HG03139 (cell line): Measurements from ENCODE around the gene HGFAC.
A peak's percentile ranks its signal among the peaks of the same experiment; 100 is the strongest.
"Not testable (repeated sequence)": the region's sequence is repeated elsewhere in the genome, so short reads cannot be mapped to it uniquely, and the experiment has no call there.

Experiments used
- ATAC-seq: cut with Tn5 transposase; IDR thresholded peaks from one replicate; pipeline ENCODE4 v1.9.1; 2021; ENCODE audit not compliant: unreplicated experiment

Gene HGFAC

GRCh38 chr4:3440011-3440410 lies 1.8 kb upstream of the HGFAC start:
- no peak for ATAC-seq

- ATAC-seq: no peak
Measured at GRCh38 chr4:3440979-3441500, 728 bp upstream of the HGFAC start.

- ATAC-seq: no peak
Measured at GRCh38 chr4:3442460-3442958, 741 bp downstream of the HGFAC start.

- ATAC-seq: peak; percentile 50
Measured at GRCh38 chr4:3442959-3443749, 1.4 kb downstream of the HGFAC start.

GRCh38 chr4:3443750-3444309 lies 2.1 kb downstream of the HGFAC start:
- no peak for ATAC-seq

GRCh38 chr4:3444351-3445110 lies 2.8 kb downstream of the HGFAC start:
- ATAC-seq: no peak

GRCh38 chr4:3445111-3445820 lies 3.5 kb downstream of the HGFAC start:
- ATAC-seq: no peak

- ATAC-seq: no peak
Measured at GRCh38 chr4:3445829-3446545, 4.2 kb downstream of the HGFAC start.

GRCh38 chr4:3446631-3447320 lies 5.0 kb downstream of the HGFAC start:
- ATAC-seq: no peak

- ATAC-seq: no peak
Measured at GRCh38 chr4:3447431-3448395, 5.9 kb downstream of the HGFAC start.

- ATAC-seq: no peak
Measured at GRCh38 chr4:3449047-3449573, 7.3 kb downstream of the HGFAC start.

GRCh38 chr4:3449574-3450534 lies 8.1 kb downstream of the HGFAC start:
- ATAC-seq: no peak

- ATAC-seq: no peak
Measured at GRCh38 chr4:3450643-3451042, 8.9 kb downstream of the HGFAC start.

- ATAC-seq: no peak
Measured at GRCh38 chr4:3451956-3452355, 10.2 kb downstream of the HGFAC start.

GRCh38 chr4:3452376-3452775 lies 10.6 kb downstream of the HGFAC start:
- no peak for ATAC-seq

GRCh38 chr4:3455596-3455995 lies 13.8 kb downstream of the HGFAC start:
- not testable (repeated sequence) for ATAC-seq

- no peak for ATAC-seq
Measured at GRCh38 chr4:3458371-3458770, 16.6 kb downstream of the HGFAC start.
